Neuron (in vitro differentiated cells): ENCODE measurements around the gene CYSLTR2.

ENCODE experiments used
- H2AFZ ChIP-seq: one replicate; pipeline ENCODE4 v1.6.1; 2013; ENCODE audit warnings: low read depth, mild to moderate bottlenecking, inconsistent platforms, low read length, moderate library complexity
- H3K27me3 ChIP-seq: one replicate; pipeline ENCODE4 v1.6.1; 2013; ENCODE audit warnings: low read length; ENCODE audit not compliant: insufficient read depth
- H3K36me3 ChIP-seq: one replicate; pipeline ENCODE4 v1.6.1; 2013; ENCODE audit warnings: low read length; ENCODE audit not compliant: insufficient read depth
- H3K4me1 ChIP-seq: one replicate; pipeline ENCODE4 v1.6.1; 2013; ENCODE audit warnings: low read length; ENCODE audit not compliant: insufficient read depth
- H3K4me3 ChIP-seq: 2 replicates; pipeline ENCODE4 v1.5.1; 2013; ENCODE audit warnings: mild to moderate bottlenecking, low read length, moderate library complexity
- H3K9me3 ChIP-seq: one replicate; pipeline ENCODE4 v1.6.1; 2013; ENCODE audit warnings: low read length

CYSLTR2 gene

DNA sequence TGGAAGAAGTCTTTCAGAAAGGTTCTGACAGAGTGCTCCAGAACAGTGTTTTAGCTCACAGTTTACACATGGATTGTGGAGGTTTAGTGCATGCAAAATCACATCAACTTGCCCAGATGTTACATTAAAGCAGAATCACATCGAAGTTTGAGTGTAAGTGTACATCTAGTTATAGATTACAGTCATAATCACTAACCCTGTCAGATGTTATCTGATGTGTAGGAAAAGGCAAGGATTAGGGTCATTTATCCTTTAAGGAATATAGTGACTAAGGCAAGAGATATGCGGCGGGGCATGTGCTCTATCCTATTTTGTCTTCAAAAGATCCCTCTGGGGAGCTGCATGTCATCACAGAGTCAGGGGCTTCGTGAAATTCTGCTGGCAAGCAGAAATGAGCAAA, 66.9 kb downstream of the CYSLTR2 start:
- H3K27me3 ChIP-seq, result no peaks in the 10 kb centered on the region
- H3K4me1 ChIP-seq, result no peaks in the 10 kb centered on the region
- no peaks in the 10 kb centered on the region for H3K36me3 ChIP-seq
- H2AFZ ChIP-seq, result no peak overlapping the region
- H3K9me3 ChIP-seq, result no peaks in the 10 kb centered on the region
- no peak overlapping the region for H3K4me3 ChIP-seq

DNA sequence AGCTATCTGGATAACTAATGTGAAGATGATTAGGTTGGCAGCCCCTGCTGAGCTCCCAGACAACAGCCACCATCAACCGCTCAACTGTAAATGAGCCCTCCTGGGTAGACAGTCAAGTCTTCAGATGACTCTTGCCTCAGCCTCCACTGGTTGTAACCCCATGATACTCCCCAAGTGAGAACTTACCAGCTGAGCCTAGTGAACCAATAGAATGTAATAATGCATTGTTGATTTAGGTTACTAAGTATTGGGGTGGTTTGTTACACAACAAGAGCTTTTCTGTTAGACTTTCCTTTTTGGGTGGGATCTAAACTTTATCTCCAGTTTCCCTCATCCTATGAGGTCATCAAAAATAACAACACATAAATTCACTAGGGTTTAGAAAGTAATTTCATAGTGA, 69.4 kb downstream of the CYSLTR2 start:
- Histone ChIP-seq H3K27me3 (no peaks in the 10 kb centered on the region), H3K4me1 (no peaks in the 10 kb centered on the region), H3K4me3 (no peak overlapping the region), H3K36me3 (no peaks in the 10 kb centered on the region), H3K9me3 (no peaks in the 10 kb centered on the region), H2AFZ (no peak overlapping the region)

DNA sequence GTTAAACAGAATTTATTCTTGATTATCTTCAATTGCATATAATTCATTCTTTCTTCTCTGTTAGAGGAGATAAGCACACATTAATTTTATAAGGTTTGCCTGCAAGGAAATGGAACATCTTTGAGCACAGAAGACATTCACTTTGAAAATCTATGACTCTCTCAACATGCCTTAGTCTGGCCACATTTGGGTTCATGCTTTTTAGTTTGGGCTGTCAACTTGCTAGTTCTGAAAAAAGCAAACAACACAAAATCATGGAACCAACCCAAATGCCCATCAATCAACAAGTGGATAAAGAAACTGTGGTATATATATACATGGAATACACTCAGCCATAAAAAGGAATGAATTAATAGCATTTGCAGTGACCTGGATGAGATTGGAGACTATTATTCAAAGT, 71.5 kb downstream of the CYSLTR2 start:
- no peaks in the 10 kb centered on the region for H3K36me3 ChIP-seq
- no peaks in the 10 kb centered on the region for H3K4me1 ChIP-seq
- no peaks in the 10 kb centered on the region for H3K27me3 ChIP-seq
- H2AFZ ChIP-seq, result no peak overlapping the region
- no peaks in the 10 kb centered on the region for H3K9me3 ChIP-seq
- no peak overlapping the region for H3K4me3 ChIP-seq

DNA sequence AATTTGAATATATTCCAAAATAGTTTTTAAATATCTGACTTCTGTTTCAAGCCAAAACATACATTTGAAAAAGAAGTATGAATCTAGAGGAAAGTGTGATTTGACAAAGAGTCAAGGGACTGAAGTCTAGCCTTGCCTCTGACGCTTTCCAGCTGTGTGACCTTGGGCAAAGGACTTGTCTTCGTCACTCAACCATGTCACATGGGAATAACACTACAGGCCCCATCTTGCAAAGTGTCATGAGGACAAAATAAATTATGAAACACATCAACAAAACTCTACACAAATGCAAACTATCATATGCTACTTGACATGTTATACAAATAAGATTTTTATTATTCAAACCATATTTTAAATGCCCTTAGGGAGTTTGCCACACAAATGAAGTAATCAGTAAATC, 73.0 kb downstream of the CYSLTR2 start:
- no peak overlapping the region for H2AFZ ChIP-seq
- H3K36me3 ChIP-seq, result no peaks in the 10 kb centered on the region
- H3K4me1 ChIP-seq, result no peaks in the 10 kb centered on the region
- no peak overlapping the region for H3K4me3 ChIP-seq
- H3K27me3 ChIP-seq, result no peaks in the 10 kb centered on the region
- H3K9me3 ChIP-seq, result no peaks in the 10 kb centered on the region

DNA sequence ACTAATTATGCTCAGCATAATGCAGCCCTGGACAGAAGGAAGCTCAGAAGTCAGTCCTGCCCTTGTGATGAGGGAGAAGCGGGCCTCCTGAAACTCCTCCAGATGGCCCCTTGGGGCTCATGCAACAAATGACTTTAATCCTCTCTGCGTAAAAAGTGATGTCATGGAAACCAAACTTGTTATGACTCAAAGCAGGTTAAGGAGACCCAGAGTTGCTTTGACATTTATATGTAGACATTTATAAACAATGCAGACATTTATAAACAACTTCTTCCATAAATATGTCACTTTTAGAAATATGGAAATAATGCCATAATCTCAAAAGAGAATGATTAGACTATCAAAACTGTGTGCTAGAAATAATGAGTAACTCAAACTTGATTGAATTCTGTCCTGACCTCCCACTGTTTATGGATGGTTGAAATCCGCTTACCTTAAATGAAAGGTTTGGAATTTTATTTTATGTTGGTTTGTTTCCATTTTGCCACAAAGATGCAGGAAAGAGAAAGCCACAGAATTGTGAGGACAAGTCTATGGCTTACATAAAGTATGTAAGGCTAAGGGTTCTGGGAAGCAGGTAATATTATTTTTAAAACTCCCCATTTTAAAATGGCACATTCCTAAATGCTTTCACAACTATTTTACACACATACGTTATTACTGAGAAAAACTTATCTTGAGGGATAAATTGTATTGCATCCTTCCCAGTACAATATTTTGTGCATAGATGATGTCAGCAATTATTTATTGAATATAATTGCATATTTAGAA, 73.7 kb downstream of the CYSLTR2 start:
- H3K27me3 ChIP-seq, result no peaks in the 10 kb centered on the region
- no peak overlapping the region for H2AFZ ChIP-seq
- no peaks in the 10 kb centered on the region for H3K9me3 ChIP-seq
- no peak overlapping the region for H3K4me3 ChIP-seq
- no peaks in the 10 kb centered on the region for H3K4me1 ChIP-seq
- no peaks in the 10 kb centered on the region for H3K36me3 ChIP-seq

DNA sequence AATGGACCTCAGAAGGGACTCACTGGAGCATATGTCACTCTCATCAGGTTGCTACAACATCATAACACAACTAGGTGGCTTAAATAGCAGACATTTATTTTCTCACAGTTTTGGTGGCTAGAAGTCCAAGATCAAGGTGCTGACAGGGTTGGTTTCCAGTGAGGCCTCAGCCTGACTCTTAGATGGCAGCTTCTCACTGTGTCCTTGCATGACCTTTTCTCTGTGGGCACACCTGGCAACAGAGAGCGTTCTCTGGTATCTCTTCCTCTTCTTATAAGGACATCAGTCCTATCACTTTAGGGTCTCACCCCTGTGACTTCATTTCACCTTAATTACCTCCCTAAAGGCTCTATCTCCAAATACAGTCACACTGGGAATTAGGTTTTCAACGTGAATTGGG, 74.5 kb downstream of the CYSLTR2 start:
- no peaks in the 10 kb centered on the region for H3K9me3 ChIP-seq
- H3K4me1 ChIP-seq, result no peaks in the 10 kb centered on the region
- H3K27me3 ChIP-seq, result no peaks in the 10 kb centered on the region
- no peak overlapping the region for H2AFZ ChIP-seq
- H3K4me3 ChIP-seq, result no peak overlapping the region
- H3K36me3 ChIP-seq, result no peaks in the 10 kb centered on the region

DNA sequence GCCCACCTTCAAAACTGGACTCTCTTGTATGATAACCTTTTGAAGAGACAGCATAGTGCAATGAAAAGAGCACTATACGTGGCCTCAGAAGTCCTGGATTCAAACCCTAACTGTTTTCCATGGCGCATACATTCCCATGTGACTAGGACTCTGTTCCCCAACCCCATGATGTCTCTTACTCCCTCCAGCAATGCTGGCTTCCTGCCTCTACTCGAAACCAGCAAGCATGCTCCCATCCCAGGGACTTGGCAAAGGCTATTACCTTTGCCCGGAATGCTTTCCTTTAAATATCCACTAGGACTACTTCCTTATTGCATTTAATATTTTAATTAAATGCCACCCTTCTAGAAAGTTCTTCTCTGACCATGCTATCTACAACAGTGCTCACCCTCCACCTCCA, 75.1 kb downstream of the CYSLTR2 start:
- no peaks in the 10 kb centered on the region for H3K9me3 ChIP-seq
- H3K4me3 ChIP-seq, result no peak overlapping the region
- H3K36me3 ChIP-seq, result no peaks in the 10 kb centered on the region

DNA sequence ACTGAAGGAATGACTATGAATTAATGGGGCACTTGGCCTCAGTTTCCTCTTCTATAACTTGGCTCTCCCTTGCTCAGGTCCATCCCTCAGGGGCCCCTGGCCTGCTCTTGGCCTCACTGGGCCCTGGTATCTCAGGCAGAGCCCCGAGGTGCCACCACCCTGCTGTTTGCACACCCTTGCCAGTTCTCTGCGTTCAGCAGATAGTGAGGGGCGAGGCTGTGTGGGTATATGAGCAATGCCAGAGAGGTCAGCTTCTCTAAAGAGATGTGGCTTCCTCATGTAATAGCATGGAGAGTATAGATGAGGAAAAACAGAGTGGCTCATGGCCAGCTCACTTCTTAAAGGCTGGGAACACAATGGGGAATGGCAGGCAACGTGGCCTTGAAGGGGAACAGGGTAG, 76.1 kb downstream of the CYSLTR2 start:
- Histone ChIP-seq H3K36me3 (no peaks in the 10 kb centered on the region), H3K27me3 (no peaks in the 10 kb centered on the region), H3K9me3 (no peaks in the 10 kb centered on the region), H3K4me1 (no peaks in the 10 kb centered on the region), H3K4me3 (no peak overlapping the region), H2AFZ (no peak overlapping the region)

More for the DNA sequence above, 75.1 kb downstream of the CYSLTR2 start:
- Histone ChIP-seq H3K27me3 (no peaks in the 10 kb centered on the region), H3K4me1 (no peaks in the 10 kb centered on the region), H2AFZ (no peak overlapping the region)

DNA sequence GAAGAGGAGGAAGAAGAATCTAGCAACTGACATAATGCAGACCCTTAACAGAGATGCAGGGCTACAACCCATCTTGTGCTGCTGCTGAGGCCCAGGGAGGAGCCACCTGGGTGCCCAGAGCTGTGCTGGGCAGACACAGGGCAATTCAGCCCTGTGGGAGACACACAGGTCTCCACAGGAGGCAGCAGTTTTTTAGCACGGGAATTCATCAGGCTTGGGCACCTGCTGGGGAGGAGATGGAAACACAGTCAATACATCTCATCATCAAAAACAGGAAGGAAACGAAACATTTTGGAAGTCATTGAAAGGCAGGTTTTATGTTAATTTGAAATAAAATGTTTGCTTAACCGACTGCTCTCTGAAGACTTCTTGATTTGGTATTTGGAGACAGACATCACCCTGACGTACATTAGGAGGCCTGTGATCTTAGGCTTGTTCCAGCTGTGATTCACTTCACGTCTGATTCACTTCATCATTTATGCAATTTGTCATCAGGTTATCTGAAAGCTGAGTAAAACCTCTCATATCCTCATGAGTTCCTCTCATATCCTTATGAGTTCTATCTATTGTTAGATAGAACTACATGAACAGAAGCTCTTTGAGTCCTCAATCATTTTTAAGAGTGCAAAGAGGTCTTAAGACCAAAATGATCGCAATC, 77.4 kb downstream of the CYSLTR2 start:
- H3K9me3 ChIP-seq, result no peaks in the 10 kb centered on the region
- H2AFZ ChIP-seq, result no peak overlapping the region
- H3K4me3 ChIP-seq, result no peak overlapping the region
- no peaks in the 10 kb centered on the region for H3K36me3 ChIP-seq
- no peaks in the 10 kb centered on the region for H3K4me1 ChIP-seq
- H3K27me3 ChIP-seq, result no peaks in the 10 kb centered on the region

DNA sequence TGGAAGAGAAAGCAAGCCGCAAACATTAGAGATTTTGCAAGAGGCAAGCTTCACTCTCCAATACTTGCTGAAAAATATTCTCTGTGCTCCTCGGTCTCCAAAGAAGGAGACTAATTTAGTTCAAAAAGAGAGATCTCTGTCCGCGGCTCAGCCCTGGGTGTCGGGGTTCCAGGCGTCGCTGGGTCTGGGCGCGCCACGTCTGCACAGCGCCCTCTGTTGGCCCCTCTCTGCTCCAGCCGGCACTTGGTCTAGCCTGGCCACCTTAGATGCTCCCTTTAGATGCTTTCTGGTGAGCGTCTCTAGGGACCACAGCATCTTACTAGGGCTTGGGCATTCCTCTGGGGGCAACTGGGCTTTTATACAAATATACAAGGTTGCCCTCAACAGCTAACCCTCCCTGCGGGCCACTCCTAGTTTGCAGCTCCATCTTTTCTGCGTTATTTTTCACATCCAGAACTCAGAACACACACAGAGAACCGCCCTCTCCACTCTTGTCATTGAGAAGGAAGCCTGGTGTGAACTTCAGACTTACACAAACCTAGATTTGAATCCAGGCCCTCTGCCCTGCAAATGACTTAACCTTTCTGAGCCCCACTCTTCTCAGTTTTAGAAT, 78.3 kb downstream of the CYSLTR2 start:
- no peaks in the 10 kb centered on the region for H3K9me3 ChIP-seq
- no peaks in the 10 kb centered on the region for H3K27me3 ChIP-seq
- H3K4me1 ChIP-seq, result no peaks in the 10 kb centered on the region
- H3K36me3 ChIP-seq, result no peaks in the 10 kb centered on the region
- H2AFZ ChIP-seq, result no peak overlapping the region
- H3K4me3 ChIP-seq, result no peak overlapping the region

DNA sequence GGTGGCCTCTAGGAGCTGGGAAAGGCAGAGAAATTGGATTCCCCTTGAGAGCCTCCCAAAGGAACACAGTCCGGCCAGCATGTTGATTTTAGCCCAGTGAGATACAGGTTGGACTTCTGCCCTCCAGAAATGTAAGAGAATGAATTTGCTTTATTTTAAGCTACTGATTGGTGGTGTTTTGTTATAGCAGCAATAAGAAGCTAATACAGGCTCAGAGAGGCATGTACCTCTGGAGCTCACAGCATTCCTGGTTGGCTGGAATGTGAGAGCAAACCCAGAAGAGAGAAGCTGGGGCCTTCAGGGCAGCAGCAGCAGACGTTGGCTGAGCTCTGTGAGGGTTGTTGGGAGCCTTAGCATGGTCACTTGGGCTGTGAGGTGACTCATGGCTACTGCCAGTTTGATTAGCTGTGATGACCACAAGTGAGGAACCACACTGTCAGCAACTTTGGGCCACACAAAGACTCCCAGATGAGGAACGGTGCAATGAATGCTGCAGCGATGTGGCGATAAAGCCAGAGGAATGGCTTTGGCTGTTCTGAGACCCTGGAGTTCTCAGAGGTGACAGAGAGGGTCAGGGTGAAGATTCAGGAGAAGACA, 80.1 kb downstream of the CYSLTR2 start:
- H3K9me3 ChIP-seq, result no peaks in the 10 kb centered on the region
- H3K4me3 ChIP-seq, result no peak overlapping the region
- no peaks in the 10 kb centered on the region for H3K4me1 ChIP-seq
- H3K36me3 ChIP-seq, result no peaks in the 10 kb centered on the region
- H2AFZ ChIP-seq, result no peak overlapping the region
- H3K27me3 ChIP-seq, result no peaks in the 10 kb centered on the region

DNA sequence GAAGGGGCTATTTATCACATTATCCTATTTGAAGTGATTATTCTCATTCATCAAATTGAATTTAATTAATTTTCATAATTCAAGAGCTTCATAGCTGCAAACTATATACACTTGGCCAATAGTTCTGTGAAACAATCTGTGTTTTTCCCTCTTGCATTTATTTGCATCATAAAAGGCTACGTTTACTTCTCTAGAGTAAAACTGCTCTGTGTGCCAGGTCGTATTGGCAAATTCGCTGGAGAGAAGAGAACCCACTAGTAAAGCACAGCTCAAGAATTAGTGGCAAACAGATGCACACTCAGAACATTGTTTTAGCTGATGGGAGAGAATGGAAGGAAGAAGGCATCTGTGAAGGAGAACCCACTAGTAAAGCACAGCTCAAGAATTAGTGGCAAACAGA, 81.8 kb downstream of the CYSLTR2 start:
- H3K36me3 ChIP-seq, result no peaks in the 10 kb centered on the region
- no peak overlapping the region for H2AFZ ChIP-seq
- no peak overlapping the region for H3K4me3 ChIP-seq
- H3K27me3 ChIP-seq, result no peaks in the 10 kb centered on the region
- no peaks in the 10 kb centered on the region for H3K9me3 ChIP-seq
- H3K4me1 ChIP-seq, result no peaks in the 10 kb centered on the region

DNA sequence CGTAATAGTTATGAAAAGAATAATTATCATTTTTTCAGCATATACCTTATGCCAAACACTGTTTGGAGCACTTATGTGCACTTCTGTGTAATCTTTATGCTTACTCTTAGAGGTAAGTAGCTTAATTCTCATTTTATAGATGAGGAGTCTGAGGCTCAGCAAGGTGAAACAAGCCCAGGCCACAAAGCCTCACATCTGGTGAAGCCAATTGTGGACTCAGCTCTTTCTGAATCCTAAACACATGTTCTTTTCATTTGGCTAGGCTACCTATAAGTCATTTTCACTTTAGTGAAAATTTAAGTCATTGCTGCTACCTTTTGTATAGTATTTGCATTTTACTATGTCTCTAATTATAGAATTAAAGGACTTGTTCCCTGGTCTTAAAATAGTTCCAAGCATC, 84.0 kb downstream of the CYSLTR2 start:
- no peak overlapping the region for H3K4me3 ChIP-seq
- H3K36me3 ChIP-seq, result no peaks in the 10 kb centered on the region
- H2AFZ ChIP-seq, result no peak overlapping the region
- H3K4me1 ChIP-seq, result no peaks in the 10 kb centered on the region
- H3K9me3 ChIP-seq, result no peaks in the 10 kb centered on the region
- H3K27me3 ChIP-seq, result no peaks in the 10 kb centered on the region
